IPS-NIHi7 (cell line): ENCODE results near the gene CDK12.

Experiments
- DNase-seq: peaks from one replicate; pipeline ENCODE4 v3.0.0; 2012; ENCODE audit warnings: mixed read lengths; ENCODE audit errors: extremely low spot score

Gene CDK12

DNA sequence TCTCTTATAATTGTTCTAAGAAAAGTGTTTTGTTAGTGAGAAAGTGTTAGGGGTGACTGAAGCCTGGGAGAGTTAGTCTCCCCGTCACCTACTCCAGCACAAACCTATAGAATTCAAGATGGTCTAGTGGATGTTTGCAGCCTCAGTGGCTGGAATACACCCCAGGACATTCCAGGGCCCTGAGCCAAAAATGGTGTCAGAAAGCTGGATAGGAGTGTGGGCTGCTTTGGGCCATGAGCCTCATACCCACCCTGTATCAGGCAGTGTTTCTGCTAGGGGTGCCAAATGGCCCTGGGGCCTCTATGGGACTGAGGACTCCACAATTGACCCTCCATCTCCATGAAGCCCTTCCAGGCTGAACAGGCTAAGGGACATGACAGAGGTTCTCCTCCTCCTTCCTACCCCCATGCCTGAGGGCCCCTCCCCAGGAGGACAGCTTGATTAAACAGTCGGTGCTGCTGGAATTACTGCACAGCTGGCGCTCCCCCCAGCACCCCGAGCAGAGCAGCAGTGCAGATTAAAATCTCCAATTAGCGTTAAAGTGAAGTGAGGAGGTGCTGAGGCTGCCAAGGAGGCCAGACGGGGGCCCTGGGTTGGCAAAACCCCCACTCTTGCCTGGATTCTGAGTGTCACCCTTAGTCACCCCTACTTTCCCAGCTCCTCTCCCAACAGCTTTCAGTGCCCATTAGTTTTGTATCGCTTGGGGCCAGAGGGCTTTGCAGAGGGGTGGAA is 87.4 kb downstream of the CDK12 start:
- DNase-seq = no peak

DNA sequence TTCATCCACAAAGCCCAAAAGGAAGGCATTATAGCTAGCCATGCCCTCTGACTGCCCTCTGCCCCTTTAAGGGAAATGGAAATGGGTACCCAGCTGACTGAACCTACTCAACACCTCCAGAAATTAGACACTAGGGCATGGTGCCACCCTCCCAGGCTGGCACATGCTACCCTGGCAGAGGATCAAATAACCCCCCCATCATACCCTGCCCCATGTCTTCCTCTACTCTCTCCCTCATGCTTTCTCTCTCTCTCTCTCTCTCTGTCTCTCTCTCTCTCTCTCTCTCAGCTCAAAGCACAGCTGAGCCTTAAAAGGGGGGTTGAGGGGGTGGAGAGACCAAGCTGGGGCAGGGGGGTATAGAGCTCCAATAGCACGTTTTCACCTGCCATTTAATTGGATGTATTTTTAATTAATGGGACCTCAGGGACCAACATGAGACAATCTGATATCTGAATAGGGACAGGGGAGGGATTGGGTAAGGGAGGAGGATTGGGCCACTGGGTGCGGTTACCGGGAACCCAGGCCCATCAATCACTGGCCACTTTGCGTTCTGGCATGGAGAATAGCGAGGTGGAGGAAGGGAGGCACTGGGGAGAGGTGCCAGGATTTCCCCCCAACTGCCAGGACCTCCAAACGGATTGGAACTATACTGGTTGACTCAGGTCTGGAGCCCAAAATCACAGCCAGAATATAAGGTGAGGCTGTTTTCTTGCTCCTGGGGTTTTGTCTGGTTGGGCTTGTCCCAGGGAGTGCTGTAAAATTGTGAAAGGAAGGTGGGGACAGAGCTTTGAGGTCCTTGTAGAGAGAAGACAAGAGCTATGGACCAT is 88.7 kb downstream of the CDK12 start:
- no peak for DNase-seq

DNA sequence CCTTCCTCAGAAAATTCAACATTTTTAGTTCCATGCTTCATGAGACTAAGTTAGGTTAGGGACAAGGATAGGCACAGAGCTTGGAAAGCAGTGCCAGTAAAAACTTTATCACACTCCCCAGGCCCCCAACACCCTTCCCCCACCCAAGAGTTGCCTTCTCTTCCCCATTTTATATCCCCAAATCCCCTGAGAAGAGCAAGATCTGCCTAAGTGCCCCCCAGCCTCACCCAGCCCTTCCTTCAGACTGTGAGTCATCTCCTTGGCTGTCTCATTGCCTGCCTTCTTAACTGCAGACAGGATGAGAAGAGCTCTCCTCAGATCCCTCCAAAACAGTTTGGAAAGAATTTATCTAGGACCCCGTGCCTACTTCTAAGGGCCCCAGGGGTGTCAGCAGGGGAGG is 90.6 kb downstream of the CDK12 start:
- no peak for DNase-seq

DNA sequence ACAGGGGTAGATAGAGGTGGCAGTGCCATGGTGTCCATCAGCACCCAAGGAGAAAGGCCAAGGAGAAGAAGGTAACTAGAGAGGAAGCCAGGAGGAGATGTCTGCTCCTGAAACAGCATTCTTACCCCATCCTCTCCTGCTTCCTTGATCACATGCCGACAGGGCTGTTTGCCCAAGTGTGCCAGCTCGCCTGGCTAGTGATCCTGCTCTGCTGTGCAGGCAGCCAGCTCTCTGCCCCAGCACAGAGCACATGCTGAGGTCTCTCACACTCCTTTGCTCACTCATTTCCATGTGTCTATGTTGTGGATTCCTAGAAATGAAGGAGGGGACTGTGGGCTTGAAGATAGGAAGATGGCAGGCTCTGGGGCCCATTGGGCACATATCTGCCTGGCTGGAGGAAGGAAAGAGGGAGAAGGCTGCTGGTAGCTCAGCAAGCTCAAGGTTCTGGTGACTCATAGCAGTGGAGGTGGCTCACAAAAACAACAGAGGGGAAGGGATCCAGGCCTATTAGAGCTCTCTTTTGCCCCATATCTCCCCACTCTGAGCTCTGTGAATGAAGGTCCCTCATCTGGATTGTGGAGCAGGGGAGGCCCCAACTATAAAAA is 92.2 kb downstream of the CDK12 start:
- DNase-seq = no peak

DNA sequence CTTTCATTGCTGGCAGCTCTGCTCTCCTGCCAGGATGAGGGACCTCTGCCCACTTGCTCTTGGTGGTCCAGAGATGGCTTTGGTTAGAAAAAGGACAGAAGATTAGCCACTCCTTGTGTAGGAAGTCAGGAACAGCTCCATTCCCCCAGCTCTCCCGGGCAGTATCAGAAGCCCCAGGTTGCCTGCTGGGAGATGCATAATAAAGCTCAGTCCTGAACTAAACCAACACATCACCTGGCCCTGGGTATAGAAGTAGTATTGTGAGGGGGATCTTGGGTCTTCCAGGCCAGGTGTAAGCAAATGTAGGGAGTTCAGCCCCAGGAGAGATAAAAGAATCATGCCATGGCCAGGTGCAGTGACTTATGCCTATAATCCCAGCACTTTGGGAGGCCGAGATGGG is 94.1 kb downstream of the CDK12 start:
- peak; percentile 26 for DNase-seq

DNA sequence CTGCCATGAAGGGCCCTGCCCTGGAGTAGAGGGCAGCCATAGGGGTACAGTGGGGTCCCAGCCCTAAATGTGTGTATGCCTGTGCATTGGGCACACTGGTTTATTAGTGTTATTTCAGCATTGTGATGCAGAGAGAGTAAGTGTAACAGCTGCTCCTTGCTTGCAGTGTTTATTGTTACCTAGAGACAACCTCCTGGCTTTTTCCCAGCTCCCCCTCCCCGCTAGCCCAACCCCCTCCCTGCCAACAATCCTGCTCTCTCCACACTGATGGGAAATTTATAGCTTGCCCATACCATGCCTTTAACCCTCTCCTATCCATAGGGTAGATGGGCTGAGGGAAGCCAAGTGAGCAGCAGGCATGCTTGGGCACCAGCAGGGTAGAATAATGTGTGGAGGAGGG is 95.1 kb downstream of the CDK12 start:
- DNase-seq = no peak

DNA sequence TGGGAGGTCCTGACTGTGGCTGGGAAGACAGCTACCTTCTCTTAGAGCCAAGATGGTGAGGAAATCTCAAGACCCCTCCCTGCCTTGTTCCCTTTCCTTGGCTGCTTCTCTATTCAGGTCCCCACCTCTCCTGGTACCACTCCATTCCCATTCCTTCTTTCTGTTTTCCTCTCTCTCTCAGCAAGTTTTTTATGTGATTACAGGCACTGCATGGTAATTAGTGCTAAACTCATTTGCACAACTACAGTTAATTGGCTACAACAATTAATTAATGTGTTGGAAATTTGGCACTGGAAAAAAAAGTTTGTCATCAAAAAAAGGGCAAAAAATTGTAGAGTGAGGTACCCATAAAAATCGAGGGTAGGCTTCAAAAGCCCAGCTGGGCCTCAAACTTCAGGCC is 101.1 kb downstream of the CDK12 start:
- no peak for DNase-seq

DNA sequence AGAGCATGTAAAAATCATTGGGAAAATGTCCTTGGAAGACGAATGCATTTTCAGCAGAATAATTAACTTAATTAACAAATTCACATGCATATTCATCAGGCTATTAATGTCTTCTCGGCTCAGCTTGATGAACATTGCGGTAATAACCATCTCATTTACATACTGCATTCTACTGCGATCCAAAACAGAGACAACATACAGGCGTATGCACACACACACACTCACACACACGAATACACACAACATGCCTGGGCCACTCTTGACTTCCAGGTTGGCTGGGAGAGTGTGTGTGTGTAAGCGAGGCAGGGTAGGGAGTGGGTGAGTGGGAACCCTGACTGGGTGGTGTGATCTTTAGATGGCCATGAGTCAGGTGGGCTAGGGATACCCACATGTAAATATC is 101.7 kb downstream of the CDK12 start:
- no peak for DNase-seq

DNA sequence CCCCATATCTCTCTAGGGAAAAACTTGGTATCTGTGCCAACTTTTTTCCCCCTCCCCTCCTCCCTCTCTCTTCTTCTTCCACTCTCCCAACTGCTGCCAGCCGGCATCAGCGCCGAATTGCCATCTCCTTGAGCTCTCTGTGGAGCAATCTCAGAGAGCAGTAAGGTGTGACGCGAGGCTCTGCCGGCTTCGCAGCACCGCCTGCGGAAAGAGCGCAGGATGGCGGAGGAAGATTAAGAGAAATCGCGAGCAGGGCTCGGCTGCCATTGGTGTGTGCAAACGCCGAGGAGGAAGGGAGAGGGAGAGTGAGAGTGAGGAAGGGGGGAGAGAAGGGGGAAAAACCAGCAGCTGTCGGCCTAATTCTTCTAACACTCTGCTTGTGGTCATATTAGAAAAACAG is 102.2 kb downstream of the CDK12 start:
- peak; percentile 63 for DNase-seq

DNA sequence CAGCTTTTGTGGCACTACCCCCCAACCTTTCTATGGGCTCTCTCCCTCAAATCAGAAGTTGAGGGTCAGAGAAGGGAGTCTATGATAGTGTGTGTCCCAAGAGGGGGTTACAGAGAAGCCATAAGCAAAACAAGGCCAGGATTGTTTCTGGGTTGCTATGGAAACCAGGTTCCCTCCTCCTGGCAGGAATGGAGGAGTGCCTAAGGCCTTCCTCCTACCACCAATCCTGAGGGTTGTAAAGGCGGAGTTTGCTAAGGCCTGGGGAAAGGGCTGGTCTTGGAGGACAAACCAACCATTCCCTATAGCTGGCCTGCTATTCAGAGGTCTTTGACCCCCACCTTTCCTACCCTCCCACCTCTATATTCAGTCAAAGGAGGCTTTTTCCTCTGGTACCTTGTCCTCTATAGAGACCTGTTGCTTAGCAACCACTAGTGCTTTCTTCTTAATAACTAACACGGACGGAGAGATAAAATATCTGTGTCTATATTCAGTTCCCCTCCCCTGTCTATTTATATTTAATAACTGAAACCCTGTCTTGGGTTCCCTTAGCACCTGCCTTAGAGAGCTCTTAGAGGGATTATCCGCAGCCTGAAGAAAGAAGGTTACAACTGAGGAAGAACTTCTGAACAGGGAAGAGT is 103.0 kb downstream of the CDK12 start:
- peak; percentile 91 for DNase-seq

DNA sequence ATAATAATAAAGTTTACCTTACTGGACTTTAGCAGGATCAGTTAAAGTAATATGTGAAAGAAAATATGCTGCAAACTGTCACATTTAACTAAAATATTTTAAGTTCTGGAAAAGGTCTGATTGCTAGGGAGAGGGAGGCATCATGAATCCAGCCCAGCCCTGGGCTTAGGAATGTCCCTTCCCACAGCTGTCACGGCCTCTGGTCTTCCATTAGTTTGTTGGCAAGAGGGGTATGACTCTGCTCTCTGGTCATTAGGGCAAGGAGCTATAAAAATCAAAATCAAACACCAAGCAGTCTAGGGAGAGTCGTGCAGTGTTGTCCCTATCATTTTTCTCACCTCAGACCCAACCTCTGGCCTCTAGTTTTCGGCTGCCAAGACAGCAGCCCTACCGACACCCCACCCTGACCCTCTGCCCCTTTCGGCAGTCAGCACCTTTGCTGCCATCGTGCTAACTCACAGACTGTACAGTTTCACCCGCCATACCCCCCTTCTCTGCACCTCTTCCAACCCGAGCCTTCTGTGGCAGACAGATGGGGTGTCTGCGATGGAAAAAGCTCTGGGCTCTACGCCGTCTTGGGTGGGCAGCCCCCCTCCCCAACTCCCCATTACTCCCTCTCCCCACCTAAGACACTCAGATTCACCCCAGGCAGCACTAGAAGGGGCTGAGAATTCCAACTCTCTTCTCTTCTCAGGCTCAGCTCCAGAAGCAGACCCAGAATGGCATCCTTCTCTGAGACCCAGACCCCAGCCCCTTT is 105.0 kb downstream of the CDK12 start:
- DNase-seq = no peak

DNA sequence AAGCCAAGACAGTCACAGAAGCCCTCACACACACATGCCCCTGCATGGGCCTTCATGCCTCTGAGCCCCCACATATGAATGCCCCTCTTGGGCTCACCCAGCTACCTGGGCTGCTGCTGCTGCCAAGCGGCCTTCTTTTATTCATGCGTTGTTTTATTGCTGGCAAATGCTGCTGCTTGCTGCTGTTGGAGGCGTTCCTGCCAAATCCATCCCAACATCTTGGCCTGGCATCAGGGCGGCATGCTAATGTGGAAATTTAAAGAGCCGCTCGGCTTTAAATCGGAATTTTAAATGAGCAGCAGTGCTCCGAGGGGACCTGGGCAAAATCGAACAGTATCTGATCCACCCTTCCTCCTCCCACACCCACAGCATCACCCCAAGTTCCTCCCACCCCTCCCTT is 107.4 kb downstream of the CDK12 start:
- no peak for DNase-seq

DNA sequence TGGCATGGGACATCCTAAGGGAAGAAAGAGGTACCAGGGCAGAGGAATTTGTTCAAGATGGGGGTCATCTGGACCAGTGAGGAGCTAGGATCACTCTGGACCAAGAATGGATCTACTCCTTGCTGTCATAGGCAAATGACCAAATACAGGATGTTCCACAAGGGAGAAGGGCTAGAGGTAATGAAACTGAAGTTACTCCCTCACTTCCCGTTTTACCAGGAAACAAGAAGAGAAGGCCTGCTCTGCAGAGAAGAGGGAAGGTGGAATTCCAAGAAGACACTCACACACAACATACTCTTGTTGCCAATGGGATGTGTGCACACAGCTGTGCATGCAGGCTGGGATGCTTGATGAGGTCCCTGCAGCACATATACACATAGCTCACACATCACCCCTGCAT is 107.8 kb downstream of the CDK12 start:
- DNase-seq = no peak

DNA sequence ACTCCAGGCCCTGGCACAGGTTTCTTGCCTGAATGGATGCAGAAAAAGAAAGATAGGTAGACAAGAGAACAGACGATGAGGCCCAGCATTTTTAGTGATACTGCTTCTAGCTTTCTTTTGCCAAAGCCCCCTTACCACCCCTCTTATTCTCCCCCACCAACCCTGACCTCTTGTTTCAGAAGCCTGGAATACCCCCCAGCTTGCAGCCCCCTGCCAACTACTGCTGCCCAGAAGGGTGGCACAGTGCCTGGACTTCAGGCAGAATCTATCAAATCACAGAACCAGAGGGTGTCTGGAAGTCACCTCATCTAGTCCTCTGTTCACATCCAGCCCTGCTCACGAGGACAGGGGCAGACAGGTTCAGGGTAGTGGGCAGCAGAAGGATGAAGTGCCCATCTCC is 110.8 kb downstream of the CDK12 start:
- no peak for DNase-seq

DNA sequence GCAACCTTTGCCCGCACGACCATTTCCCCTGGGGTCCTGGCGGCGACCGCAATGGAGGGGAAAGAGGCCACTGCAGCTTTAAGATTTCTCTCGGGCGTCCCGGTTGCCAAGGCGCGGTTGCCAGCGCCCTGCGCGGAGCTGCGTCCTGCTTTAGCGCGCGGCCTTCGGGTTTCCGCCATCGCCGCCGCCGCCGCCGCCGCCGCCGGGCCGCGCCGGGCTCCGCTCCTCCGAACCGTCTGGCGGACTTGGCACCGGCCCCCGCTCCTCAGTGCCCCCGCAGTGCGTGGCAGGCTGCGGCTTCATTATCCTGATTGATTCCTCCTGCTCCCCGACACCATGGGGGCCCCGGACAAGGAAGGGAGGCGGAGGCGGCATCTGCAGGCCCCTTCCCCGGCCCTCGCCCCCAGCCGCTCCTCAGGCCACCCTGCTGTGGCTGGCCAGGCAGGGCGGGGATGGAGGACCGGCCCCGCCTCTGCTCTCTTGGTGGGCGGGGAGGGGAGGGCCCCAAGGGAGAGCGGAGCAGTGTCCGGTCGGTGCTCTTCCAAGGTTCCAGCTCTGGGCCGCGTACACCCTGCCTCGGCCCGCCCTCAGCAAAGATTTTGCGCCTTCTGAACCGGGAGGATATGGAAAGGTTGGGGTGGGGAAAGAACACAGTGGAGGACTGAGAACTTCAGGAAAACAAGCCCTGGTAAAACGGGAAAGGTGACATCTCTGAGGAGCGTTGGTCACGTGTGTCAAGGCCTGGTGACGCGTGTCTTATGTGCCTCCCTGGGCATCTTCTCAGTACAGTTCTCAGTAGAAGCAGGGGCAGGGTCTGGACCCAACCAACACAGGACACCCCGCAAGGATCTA is 112.4 kb downstream of the CDK12 start:
- DNase-seq = peak; percentile 94

DNA sequence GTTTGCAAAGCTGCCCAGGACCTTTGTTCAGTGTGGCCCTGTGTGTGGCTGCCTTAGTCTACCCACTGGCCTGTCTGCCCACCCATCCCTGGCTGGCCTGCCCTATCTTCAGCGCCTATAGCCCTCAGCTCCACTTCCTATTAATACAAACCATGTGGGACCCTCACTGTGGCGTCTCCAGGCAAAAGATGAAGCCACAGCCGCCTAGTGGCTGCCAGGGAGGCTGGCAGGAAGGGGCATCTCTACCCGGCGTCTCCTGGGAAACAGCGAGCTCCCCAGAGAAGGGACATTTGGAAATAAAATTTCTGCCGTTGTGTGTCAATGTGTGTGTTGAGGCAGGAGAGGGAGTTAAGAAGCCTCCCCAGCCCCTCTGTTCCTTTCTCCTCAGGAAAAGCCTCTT is 114.9 kb downstream of the CDK12 start:
- DNase-seq = peak; percentile 67

DNA sequence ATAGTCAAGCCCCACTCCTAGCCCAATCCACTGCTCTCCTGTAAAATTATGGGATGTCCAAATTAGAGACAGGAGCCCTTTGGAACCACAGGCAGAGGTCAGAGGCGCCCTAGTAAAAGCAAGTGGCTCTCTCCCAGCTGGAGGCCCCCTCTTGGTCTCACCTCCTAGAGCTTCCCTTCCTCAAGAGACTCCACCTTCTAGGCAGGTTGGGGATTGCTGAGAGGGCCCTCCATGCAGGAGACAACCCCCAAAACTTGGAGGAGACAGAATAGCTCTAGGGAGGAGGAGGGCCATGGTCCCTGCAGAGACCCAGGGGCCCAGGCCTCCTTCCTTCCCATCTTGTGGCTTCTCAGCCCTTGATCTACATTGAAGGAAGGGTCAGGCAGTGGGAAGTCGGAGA is 117.0 kb downstream of the CDK12 start:
- DNase-seq = no peak

DNA sequence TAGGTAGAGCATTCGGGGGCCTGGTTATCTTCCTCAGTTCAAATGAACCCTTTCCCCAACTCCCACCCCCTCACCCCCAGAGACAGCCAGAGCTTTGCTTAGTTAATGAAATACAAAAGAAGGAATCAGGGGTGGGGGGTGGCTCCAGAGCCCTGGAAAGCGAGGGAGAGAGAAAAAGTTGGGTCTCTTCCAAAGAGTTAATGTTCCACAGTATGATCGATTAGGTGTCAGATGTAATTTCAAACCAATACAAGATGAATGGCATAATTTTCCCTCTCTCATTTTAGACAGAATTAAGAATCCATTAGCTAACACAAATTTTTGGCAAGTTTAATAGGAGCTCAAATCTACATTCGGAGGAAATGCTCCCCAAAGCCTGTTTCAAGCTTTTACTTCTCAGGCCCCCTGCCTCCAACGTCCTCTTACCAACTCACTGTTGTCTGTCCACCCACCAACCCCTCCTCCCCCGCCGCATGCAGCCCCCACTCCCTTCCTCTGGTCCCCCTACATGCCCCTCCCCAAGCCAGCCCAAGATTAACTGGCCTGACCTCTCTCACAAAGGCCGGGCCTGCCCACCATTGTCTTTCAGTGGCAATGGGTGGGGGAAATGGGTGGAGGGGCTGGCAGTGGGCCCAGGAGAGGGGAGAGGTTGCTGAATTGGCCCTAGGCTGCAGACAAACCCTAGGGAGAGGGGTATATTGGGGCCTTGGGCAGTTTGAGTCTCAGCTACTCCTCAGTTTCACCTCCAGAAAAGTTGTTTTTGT is 118.2 kb downstream of the CDK12 start:
- DNase-seq = peak; percentile 85

DNA sequence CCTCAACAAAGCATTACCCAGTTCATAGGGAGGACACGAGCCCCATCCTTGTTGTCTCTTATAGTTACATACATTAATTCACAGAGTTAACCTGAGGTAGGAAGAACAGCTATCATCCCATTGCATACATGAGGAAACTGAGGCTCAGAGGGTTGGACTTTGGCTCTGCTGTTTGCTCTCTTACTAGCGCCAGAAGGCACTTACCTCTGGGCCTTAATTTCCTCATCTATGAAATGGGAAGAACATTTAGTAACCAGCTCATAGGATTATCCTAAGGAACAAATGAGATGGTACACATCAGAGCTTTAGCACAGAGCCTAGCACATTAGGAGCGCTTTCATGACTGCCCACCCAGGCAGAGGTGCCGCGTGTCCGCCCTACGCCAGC is 118.8 kb downstream of the CDK12 start:
- DNase-seq = no peak
